Effector memory CD4-positive, alpha-beta T cell (primary cell): ENCODE results near the gene IMMP2L.

Experiments used
- DNase-seq, 3 donors: peaks; one replicate each; pipeline ENCODE4 v3.0.0-alpha.2; 2020
- H3K27ac ChIP-seq: 2 replicates; pipeline ENCODE4 v1.7.0; 2013; ENCODE audit warnings: mild to moderate bottlenecking, low read length, moderate library complexity; ENCODE audit not compliant: insufficient read depth, poor library complexity, severe bottlenecking
- H3K27me3 ChIP-seq: replicated peaks from 2 replicates; pipeline ENCODE4 v1.7.0; 2013; ENCODE audit warnings: mild to moderate bottlenecking, low read length; ENCODE audit not compliant: insufficient read depth, control insufficient read depth, poor library complexity, severe bottlenecking
- H3K36me3 ChIP-seq: 2 replicates; pipeline ENCODE4 v1.7.0; 2013; ENCODE audit warnings: mild to moderate bottlenecking, low read length, moderate library complexity; ENCODE audit not compliant: control insufficient read depth, insufficient read depth
- H3K4me1 ChIP-seq: 2 replicates; pipeline ENCODE4 v1.7.0; 2013; ENCODE audit warnings: low read length, mild to moderate bottlenecking; ENCODE audit not compliant: control insufficient read depth, insufficient read depth, poor library complexity, severe bottlenecking
- H3K4me3 ChIP-seq: 2 replicates; pipeline ENCODE4 v1.7.0; 2013; ENCODE audit warnings: low read length, low read depth, mild to moderate bottlenecking; ENCODE audit not compliant: insufficient read depth, poor library complexity, severe bottlenecking
- H3K9me3 ChIP-seq: 2 replicates; pipeline ENCODE4 v1.7.0; 2013; ENCODE audit warnings: mild to moderate bottlenecking, low read length, moderate library complexity; ENCODE audit not compliant: control insufficient read depth

The IMMP2L gene

DNA sequence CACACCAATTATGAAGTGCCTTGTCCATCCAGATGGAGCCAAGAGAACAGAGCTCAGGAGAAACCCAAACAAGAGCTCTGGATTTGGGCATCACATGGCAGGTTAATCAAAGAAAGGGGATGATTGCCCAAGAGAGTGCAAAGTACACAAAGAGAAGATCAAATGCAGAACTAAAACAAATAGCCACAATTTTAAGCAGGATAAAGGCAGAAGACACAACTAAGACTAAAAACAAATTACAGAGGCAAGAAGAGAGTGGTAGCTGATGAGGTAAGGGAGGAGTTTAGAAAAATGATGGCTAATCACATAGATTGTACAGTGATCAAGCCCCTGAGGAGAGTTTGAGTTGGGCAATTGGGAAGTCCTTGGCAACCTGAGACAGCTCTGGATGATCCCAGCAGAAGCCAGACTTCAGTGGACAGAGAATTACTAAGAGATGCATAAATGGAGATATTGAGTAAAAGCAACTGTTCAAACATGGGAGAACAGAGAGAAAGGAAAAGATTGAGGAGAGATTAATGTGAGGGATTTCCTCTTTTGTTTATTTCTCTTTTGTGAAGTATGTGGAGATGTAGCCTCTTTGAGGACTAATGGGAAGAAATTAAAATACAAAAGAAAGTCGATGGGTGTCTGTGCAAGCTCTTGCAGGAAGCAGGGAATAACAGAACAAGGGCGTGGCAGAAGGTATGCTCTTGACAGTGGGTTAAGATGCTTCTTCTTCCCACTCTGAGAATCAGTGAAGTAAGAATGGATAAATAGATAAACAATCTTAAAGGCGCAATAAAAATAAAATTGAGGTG, 369.5 kb downstream of the IMMP2L start:
- Histone ChIP-seq H3K9me3 (no peaks in the 10 kb centered on the region), H3K4me3 (no peak overlapping the region), H3K4me1 (no peaks in the 10 kb centered on the region), H3K36me3 (no peaks in the 10 kb centered on the region), H3K27me3 (no peaks in the 10 kb centered on the region), H3K27ac (no peak overlapping the region)
- no peak for DNase-seq

DNA sequence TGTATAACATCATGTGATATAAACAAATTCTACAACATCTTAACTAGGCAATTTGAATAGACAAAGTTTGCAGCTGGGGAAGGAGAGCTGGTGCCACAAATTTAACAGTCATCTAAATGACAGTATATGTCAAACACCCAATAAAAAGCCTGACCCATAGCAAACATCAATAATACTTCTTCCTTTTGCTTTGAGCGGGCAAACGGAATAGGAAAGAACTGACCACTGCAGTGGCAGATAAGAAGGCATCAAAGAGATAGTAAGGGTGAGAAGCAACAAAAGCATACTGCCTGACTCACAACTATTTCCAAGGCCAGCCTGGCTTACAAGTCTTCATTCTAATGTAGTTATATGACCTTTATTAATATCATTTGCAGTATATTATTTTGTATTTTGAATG, 371.5 kb downstream of the IMMP2L start:
- H3K4me1 ChIP-seq: no peaks in the 10 kb centered on the region
- no peaks in the 10 kb centered on the region for H3K27me3 ChIP-seq
- no peak for DNase-seq
- no peaks in the 10 kb centered on the region for H3K9me3 ChIP-seq
- no peak overlapping the region for H3K4me3 ChIP-seq
- H3K27ac ChIP-seq: no peak overlapping the region
- H3K36me3 ChIP-seq: no peaks in the 10 kb centered on the region

DNA sequence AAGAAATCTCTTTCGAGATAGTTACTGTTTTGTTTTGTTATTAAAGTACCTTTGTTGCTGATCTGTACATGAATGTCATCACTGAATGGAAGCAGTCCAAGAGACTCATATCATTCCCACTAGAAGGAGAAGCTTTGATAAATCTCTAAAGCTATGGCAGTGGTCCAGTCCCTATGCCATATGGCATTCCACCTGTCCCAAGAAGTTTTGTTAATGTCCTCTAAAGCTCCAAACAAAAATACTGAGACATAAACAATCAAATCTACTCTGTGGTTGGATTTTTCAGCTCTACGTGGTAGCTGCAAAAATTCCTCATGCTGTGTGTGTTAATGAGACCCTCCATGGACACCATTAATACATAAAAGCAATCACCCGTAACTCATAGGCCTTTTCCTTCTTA, 377.3 kb downstream of the IMMP2L start:
- Histone ChIP-seq H3K36me3 (no peaks in the 10 kb centered on the region), H3K4me1 (no peaks in the 10 kb centered on the region), H3K27ac (no peak overlapping the region), H3K4me3 (no peak overlapping the region), H3K27me3 (no peaks in the 10 kb centered on the region), H3K9me3 (no peaks in the 10 kb centered on the region)
- no peak for DNase-seq

DNA sequence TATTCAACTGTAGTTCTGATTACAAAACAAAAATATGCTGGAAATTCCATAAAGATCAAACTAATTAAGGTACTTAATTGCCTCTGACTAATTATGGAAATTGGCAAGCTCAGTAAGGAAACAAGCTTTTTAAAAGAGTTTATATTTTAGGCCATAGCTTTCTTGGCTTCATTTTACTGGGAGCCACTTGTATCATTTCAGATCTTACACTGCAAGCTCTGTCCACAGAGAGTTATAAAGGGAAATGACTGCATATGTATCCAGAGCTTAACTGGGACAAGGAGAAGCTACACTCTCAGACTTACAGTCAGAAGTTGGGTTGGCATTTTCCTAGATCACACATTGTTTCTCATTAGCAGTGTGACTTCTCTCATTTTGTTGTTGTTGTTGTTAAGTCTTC, 379.0 kb downstream of the IMMP2L start:
- Histone ChIP-seq H3K27ac (no peak overlapping the region), H3K9me3 (no peaks in the 10 kb centered on the region), H3K36me3 (no peaks in the 10 kb centered on the region), H3K4me1 (no peaks in the 10 kb centered on the region), H3K27me3 (no peaks in the 10 kb centered on the region), H3K4me3 (no peak overlapping the region)
- no peak for DNase-seq

- H3K36me3 ChIP-seq: no peaks in the 10 kb centered on the region
- no peak for DNase-seq
- no peaks in the 10 kb centered on the region for H3K4me1 ChIP-seq
- H3K27ac ChIP-seq: no peak overlapping the region
- H3K9me3 ChIP-seq: no peaks in the 10 kb centered on the region
- H3K27me3 ChIP-seq: no peaks in the 10 kb centered on the region
- no peak overlapping the region for H3K4me3 ChIP-seq
Observed at GRCh38 chr7:111180338-111180737, 382.0 kb downstream of the IMMP2L start.

DNA sequence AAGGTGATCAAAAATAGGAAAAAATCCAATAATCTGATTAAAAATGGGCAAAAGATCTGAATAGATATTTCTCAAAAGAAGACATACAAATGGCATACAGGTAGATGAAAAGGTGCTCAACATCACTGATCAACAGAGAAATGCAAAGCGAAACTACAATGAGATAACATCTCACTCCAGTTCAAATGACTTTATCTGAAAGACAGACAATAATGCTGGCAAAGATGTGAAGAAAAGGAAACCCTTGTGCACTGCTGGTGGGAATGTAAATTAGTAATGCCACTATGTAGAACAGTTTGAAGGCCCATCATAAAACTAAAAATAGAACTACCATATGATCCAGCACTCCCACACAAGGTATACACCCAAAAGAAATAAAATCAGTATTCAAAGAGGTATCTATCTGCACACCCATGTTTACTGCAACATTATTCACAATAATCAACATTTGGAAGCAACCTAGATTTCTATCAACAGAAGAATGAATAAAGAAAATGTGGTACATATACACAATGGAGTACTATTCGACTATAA, 386.3 kb downstream of the IMMP2L start:
- H3K27ac ChIP-seq: no peak overlapping the region
- no peak overlapping the region for H3K4me3 ChIP-seq
- H3K9me3 ChIP-seq: no peaks in the 10 kb centered on the region
- H3K27me3 ChIP-seq: no peaks in the 10 kb centered on the region
- H3K36me3 ChIP-seq: no peaks in the 10 kb centered on the region
- H3K4me1 ChIP-seq: no peaks in the 10 kb centered on the region
- DNase-seq: no peak

GRCh38 chr7:111174510-111174909, 387.8 kb downstream of the IMMP2L start:
- H3K27ac ChIP-seq: no peak overlapping the region
- H3K4me1 ChIP-seq: no peaks in the 10 kb centered on the region
- H3K27me3 ChIP-seq: no peaks in the 10 kb centered on the region
- no peak overlapping the region for H3K4me3 ChIP-seq
- H3K36me3 ChIP-seq: no peaks in the 10 kb centered on the region
- no peaks in the 10 kb centered on the region for H3K9me3 ChIP-seq
- DNase-seq: no peak

DNA sequence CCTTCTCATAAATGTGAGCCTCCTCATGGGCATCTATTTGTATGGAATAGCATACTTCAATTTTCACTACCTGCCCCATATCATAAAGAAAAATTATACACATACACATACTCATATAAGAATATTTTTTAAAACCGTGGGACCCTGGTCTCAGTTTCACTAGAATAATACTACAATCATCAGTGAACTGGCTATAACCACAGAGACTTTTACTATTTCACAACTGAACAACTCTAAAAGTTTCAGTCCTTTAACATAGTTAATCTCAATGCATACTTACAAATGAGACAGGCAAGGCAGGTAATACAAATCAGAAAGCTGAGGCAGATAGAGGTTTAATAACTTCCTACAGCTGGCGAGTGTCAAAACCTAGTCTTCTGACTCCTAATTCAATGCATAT, 388.3 kb downstream of the IMMP2L start:
- Histone ChIP-seq H3K9me3 (no peaks in the 10 kb centered on the region), H3K36me3 (no peaks in the 10 kb centered on the region), H3K27ac (no peak overlapping the region), H3K4me3 (no peak overlapping the region), H3K27me3 (no peaks in the 10 kb centered on the region), H3K4me1 (no peaks in the 10 kb centered on the region)
- no peak for DNase-seq

GRCh38 chr7:111173528-111173927, 388.8 kb downstream of the IMMP2L start:
- DNase-seq: no peak
- H3K4me1 ChIP-seq: no peaks in the 10 kb centered on the region
- H3K4me3 ChIP-seq: no peak overlapping the region
- no peaks in the 10 kb centered on the region for H3K36me3 ChIP-seq
- no peaks in the 10 kb centered on the region for H3K9me3 ChIP-seq
- H3K27me3 ChIP-seq: no peaks in the 10 kb centered on the region
- H3K27ac ChIP-seq: no peak overlapping the region

- H3K36me3 ChIP-seq: no peaks in the 10 kb centered on the region
- H3K9me3 ChIP-seq: no peaks in the 10 kb centered on the region
- DNase-seq: no peak
- no peak overlapping the region for H3K27ac ChIP-seq
- H3K4me1 ChIP-seq: no peaks in the 10 kb centered on the region
- no peaks in the 10 kb centered on the region for H3K27me3 ChIP-seq
- H3K4me3 ChIP-seq: no peak overlapping the region
Observed at GRCh38 chr7:111172564-111173257, 389.6 kb downstream of the IMMP2L start.
